ENCODE measurements around the gene SPIN4.

GRCh38 chrX:63363788-63364187 lies 12.7 kb upstream of the SPIN4 start:
- TF ChIP-seq POLR2A (IDR thresholded peaks at IDR 0.05) = no peak
- no peak for TF ChIP-seq CTCF (IDR thresholded peaks at IDR 0.05)
